CD4-positive, alpha-beta T cell treated with Interleukin-12 subunit alpha and Interleukin-12 subunit beta, for 1 hour (primary cell): ENCODE data around the gene OR2V1.
"Not testable (repeated sequence)": the region's sequence is repeated elsewhere in the genome, so short reads cannot be mapped to it uniquely, and the experiment has no call there.

Experiments
- DNase-seq: peaks from one replicate; pipeline ENCODE4 v3.0.0-alpha.2; 2020

OR2V1 gene

GRCh38 chr5:181101930-181102674 is 28.9 kb downstream of the OR2V1 start:
- not testable (repeated sequence) for DNase-seq

GRCh38 chr5:181101030-181101641 is 29.8 kb downstream of the OR2V1 start:
- DNase-seq, result not testable (repeated sequence)

GRCh38 chr5:181100121-181100875 is 30.7 kb downstream of the OR2V1 start:
- DNase-seq, result no peak

GRCh38 chr5:181099602-181100086 is 31.3 kb downstream of the OR2V1 start:
- DNase-seq, result no peak

GRCh38 chr5:181098762-181099601 is 32.0 kb downstream of the OR2V1 start:
- DNase-seq, result no peak

- DNase-seq, result not testable (repeated sequence)
Measured at GRCh38 chr5:181097759-181098491, 33.0 kb downstream of the OR2V1 start.

- DNase-seq, result not testable (repeated sequence)
Measured at GRCh38 chr5:181097383-181097753, 33.6 kb downstream of the OR2V1 start.

GRCh38 chr5:181096721-181097382 is 34.1 kb downstream of the OR2V1 start:
- not testable (repeated sequence) for DNase-seq

GRCh38 chr5:181095162-181095561 is 35.8 kb downstream of the OR2V1 start:
- DNase-seq, result not testable (repeated sequence)

- no peak for DNase-seq
Measured at GRCh38 chr5:181092428-181092827, 38.5 kb downstream of the OR2V1 start.

GRCh38 chr5:181088289-181088688 is 42.7 kb downstream of the OR2V1 start:
- DNase-seq, result no peak

GRCh38 chr5:181087309-181087708 is 43.7 kb downstream of the OR2V1 start:
- DNase-seq, result no peak

- no peak for DNase-seq
Measured at GRCh38 chr5:181086884-181087205, 44.1 kb downstream of the OR2V1 start.

- DNase-seq, result no peak
Measured at GRCh38 chr5:181086026-181086883, 44.7 kb downstream of the OR2V1 start.

- DNase-seq, result no peak
Measured at GRCh38 chr5:181084621-181085195, 46.3 kb downstream of the OR2V1 start.

GRCh38 chr5:181081989-181082388 is 49.0 kb downstream of the OR2V1 start:
- DNase-seq, result no peak

- DNase-seq, result no peak
Measured at GRCh38 chr5:181076920-181077319, 54.0 kb downstream of the OR2V1 start.
